ENCODE results near the gene ZNF560. TPM values are rescaled to one million over a fixed set of nuclear protein-coding genes. Genes with fewer than 3 reads are reported as not detected.

Gene ZNF560
- total and polyA plus RNA-seq, 10 of the 15 experiments (the other 5 are each of a cell fraction or from before 2014, with no cell fraction given) = 0.03 to 0.16 (median 0.10) TPM; not detected in 4

- TF ChIP-seq, protein P1, sequence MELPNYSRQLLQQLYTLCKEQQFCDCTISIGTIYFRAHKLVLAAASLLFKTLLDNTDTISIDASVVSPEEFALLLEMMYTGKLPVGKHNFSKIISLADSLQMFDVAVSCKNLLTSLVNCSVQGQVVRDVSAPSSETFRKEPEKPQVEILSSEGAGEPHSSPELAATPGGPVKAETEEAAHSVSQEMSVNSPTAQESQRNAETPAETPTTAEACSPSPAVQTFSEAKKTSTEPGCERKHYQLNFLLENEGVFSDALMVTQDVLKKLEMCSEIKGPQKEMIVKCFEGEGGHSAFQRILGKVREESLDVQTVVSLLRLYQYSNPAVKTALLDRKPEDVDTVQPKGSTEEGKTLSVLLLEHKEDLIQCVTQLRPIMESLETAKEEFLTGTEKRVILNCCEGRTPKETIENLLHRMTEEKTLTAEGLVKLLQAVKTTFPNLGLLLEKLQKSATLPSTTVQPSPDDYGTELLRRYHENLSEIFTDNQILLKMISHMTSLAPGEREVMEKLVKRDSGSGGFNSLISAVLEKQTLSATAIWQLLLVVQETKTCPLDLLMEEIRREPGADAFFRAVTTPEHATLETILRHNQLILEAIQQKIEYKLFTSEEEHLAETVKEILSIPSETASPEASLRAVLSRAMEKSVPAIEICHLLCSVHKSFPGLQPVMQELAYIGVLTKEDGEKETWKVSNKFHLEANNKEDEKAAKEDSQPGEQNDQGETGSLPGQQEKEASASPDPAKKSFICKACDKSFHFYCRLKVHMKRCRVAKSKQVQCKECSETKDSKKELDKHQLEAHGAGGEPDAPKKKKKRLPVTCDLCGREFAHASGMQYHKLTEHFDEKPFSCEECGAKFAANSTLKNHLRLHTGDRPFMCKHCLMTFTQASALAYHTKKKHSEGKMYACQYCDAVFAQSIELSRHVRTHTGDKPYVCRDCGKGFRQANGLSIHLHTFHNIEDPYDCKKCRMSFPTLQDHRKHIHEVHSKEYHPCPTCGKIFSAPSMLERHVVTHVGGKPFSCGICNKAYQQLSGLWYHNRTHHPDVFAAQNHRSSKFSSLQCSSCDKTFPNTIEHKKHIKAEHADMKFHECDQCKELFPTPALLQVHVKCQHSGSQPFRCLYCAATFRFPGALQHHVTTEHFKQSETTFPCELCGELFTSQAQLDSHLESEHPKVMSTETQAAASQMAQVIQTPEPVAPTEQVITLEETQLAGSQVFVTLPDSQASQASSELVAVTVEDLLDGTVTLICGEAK (IDR thresholded peaks at IDR 0.05; ENCODE audit: borderline replicate concordance) = no peak
- TF ChIP-seq STAT1 (conservative IDR thresholded peaks at IDR 0.05) (no peak), ZNF207 (IDR thresholded peaks at IDR 0.05; ENCODE audit: borderline replicate concordance) (no peak), CREM (IDR thresholded peaks at IDR 0.05; ENCODE audit: low read depth) (no peak), SUPT20H (IDR thresholded peaks at IDR 0.05; ENCODE audit: borderline replicate concordance, control insufficient read depth, low read depth, low read length) (no peak), ASH2L (IDR thresholded peaks at IDR 0.05; ENCODE audit: borderline replicate concordance, low read depth) (no peak), BCL11A (IDR thresholded peaks at IDR 0.05; ENCODE audit: low read depth, low read length) (no peak), YY1 (IDR thresholded peaks at IDR 0.05; ENCODE audit: low read depth, low read length) (no peak), LARP7 (IDR thresholded peaks at IDR 0.05) (no peak)
- TF ChIP-seq, protein P2, sequence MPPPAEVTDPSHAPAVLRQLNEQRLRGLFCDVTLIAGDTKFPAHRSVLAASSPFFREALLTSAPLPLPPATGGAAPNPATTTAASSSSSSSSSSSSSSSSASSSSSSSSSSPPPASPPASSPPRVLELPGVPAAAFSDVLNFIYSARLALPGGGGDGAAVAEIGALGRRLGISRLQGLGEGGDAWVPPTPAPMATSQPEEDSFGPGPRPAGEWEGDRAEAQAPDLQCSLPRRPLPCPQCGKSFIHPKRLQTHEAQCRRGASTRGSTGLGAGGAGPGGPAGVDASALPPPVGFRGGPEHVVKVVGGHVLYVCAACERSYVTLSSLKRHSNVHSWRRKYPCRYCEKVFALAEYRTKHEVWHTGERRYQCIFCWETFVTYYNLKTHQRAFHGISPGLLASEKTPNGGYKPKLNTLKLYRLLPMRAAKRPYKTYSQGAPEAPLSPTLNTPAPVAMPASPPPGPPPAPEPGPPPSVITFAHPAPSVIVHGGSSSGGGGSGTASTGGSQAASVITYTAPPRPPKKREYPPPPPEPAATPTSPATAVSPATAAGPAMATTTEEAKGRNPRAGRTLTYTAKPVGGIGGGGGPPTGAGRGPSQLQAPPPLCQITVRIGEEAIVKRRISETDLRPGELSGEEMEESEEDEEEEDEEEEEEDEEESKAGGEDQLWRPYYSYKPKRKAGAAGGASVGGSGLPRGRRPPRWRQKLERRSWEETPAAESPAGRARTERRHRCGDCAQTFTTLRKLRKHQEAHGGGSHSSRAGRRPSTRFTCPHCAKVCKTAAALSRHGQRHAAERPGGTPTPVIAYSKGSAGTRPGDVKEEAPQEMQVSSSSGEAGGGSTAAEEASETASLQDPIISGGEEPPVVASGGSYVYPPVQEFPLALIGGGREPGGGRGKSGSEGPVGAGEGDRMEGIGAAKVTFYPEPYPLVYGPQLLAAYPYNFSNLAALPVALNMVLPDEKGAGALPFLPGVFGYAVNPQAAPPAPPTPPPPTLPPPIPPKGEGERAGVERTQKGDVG (CRISPR knock-in tag; IDR thresholded peaks at IDR 0.05) = no peak
- TF ChIP-seq, protein P3, sequence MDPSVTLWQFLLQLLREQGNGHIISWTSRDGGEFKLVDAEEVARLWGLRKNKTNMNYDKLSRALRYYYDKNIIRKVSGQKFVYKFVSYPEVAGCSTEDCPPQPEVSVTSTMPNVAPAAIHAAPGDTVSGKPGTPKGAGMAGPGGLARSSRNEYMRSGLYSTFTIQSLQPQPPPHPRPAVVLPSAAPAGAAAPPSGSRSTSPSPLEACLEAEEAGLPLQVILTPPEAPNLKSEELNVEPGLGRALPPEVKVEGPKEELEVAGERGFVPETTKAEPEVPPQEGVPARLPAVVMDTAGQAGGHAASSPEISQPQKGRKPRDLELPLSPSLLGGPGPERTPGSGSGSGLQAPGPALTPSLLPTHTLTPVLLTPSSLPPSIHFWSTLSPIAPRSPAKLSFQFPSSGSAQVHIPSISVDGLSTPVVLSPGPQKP (IDR thresholded peaks at IDR 0.05; ENCODE audit: low read depth, low read length) = no peak
Observed at GRCh38 chr19:9474975-9475374, 23.4 kb downstream of the ZNF560 start (continued).

Measured in GM12878 (cell line).